ENCODE results near the gene DNAJB4.
"Not testable (repeated sequence)": the region's sequence is repeated elsewhere in the genome, so short reads cannot be mapped to it uniquely, and the experiment has no call there.

The DNAJB4 gene

DNA sequence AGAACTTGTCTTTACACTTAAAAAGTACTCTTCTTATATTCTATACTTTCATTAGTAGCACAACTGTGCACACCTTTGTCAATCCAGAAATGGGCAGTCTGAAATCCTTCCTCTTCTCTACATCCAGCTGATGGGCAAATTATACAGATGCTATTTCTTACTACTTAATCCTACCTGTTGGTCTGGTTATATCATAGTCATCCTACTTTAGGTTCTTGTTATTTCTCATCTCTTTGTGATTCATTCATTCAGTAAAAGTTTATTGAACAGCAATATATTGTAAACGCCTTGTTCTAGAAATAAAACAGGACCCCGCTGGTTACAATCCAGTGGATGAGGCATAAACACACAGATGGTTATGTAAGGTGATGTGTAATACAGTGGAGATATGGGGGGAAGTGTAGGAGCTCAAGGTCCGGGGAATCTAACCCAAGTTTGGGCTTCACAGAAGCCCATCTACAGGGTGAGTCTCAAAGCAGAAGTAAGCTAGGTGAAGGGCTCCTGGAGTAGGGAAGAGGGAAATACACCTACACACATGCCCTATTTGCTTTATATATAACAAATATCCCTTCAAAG is 14.0 kb upstream of the DNAJB4 start:
- DNase-seq (ENCODE audit: low read depth, low spot score), result no peak

DNA sequence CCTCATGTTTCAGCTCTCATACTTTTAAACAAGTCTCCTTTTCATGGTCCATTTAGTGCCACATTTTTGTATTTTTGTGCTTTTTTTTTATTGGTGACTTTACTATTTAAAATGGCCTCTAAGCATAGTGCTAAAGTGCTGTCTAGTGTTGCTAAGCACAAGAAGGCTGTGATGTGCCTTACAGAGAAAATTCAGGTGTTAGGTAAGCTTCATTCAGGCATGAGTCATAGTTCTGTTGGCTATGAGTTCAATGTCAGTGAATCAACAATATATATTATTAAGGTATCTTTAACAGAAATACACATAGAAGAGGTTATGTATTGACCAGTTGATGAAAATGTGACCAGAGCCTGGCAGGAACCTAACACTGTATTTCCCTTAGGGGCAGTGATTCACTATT is 13.1 kb upstream of the DNAJB4 start:
- DNase-seq (ENCODE audit: low read depth, low spot score), result no peak

DNA sequence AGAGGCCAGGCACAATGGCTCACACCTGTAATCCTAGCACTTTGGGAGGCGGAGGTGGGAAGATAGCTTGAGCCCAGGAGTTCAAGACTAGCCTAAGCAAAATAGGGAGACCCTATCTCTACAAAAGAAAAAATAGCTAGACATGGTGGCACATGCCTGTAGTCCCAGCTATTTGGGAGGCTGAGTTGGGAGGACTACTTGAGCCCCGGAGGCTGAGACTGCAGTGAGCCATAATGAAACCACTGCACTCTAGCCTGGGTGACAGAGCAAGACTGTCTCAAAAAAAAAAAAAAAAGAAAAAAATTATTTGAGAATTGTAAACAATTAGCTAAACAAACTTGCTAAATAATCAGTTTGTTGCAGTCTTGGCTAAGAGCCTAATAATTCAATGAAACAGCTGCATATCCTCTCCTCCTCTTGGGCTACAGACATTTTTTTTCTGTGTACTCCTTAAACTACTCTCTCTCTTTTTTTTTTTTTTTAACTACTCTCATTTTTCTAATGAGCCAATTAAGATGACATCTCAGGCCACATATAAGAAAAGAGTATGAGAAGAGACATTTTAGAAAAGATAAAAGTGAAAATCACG is 10.5 kb upstream of the DNAJB4 start:
- no peak for DNase-seq (ENCODE audit: low read depth, low spot score)

DNA sequence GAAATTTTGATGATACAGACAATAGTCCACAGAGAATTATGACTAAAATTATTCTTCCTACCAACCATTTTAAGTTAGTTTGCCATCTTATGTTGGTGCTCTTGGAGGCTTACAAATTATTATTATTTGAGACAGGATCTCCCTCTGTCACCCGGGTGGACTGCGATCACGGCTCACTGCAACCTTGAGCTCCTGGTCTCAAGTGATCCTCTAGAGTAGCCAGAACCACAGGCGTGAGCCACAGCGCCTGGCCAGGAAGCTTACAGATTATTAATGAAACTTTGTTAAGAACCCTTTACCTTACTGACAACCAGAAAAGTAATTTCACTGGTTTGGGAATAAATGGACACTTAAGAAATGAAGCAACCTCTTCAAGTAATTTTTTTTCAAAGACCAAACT is 8.0 kb upstream of the DNAJB4 start:
- DNase-seq (ENCODE audit: low read depth, low spot score), result no peak

DNA sequence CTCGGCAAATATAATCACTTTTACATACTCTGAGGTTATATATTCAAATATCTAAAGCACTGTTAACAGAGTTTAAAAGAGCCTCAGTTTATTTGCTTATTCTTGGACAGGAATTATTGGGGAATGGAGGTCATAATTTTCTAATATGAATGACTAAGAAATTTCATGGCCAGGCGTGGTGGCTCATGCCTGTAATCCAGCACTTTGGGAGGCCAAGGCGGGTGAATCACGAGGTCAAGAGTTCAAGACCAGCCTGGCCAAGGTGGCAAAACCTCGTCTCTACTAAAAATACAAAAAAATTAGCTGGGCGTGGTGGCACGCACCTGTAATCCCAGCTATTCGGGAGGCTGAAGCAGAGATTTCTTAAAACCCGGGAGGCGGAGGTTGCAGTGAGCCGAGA is 4.2 kb upstream of the DNAJB4 start:
- DNase-seq (ENCODE audit: low read depth, low spot score), result not testable (repeated sequence)

DNA sequence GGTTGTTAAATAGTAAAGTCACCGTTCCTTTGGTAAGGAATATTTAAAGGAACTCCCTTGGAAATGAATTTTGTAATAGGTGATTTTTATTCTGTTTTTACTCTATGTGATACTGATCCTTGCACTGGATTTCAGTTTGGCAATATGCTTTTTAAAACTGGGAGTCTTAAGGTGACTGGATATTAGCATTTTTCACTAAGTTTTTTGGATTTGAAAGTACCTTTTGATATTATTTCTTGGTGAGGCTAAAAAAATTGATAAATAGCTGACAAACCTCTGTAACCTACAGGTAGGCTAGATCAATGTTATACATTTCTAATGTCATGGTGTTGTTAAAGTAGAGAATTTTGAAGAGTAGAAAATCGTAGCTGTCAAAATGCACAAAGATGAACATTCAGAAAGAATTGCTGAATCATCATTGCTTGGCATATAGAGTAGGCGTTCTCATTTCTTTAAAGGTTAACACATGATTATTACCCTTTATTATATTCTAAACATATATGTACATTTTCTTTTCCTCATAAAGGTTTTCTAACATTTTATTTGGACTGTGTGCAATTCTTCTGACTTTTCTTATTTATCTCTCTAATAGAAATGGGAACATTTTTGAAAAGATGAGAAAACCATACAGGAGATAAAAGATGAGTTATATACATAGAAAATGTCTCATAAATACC is 1.5 kb upstream of the DNAJB4 start:
- no peak for DNase-seq (ENCODE audit: low read depth, low spot score)

DNA sequence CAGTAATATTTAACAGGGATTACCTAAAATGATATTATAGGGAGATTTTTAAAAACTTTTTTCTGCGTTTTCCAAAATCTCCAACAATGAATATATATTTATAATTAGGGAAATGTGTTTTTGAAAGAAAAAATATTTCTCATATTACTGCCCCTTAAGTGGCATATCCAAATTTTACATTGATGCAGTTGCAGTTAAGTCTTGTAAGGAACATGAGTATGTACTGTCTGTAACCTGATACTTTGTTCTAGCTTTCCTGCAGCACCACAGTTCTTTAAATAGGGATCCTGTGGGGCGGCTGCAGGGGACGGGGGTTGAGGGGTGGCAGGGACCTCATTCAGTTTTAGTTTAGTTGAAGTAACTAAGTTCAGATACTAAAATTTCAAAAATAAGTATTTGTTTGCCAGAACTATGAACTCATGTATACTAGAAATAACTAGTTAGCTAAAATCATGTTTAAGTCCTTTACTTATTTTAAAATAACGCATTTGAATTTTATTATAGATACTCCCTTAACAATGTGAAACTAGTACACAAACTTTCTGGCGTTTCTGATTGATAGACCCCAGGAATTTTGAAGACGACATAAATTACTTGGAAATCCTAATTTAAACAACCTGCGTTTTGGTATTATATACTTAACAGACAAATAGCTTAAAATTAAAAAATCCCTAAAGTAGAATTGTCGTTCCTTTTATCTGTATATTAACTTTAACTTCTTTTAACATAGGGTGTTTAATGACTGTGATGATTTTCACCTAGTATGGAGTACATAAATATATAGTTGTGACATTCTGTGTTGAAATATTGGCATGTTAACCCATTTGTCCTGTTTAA is 639 bp upstream of the DNAJB4 start:
- DNase-seq (ENCODE audit: low read depth, low spot score), result peak; percentile 71

DNA sequence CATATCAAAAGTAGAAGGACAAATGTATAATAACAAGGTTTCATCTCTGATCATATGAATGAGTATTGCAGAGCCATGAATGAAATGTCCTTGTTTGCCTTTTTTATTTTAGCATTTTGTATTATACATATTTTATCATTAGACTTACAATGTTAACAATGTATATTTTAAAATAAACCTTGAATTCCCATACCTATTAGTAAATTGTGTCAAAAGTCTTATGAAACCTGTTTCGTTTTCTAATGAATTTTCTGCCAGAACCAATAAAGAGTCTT is 646 bp downstream of the DNAJB4 start:
- DNase-seq (ENCODE audit: low read depth, low spot score), result no peak

DNA sequence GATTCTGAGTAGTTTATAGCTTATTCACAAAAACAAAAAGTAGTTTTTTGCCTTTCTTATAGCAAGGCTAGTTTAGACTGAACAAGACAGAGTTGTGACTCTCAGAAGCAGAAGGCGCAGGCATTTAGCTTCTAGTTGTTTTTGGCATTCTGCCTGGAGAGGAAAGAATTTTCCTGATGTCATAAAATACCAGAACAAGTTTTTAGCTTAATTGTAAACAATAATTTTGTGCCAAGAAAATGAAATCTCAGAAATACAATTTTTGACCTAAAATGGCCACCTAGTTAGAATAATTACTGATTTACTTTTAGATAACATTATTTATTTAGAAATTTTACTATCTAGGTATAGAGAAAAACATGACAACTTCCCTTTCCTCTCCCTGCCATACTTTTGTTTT is 1.0 kb downstream of the DNAJB4 start:
- DNase-seq (ENCODE audit: low read depth, low spot score), result peak; percentile 91

DNA sequence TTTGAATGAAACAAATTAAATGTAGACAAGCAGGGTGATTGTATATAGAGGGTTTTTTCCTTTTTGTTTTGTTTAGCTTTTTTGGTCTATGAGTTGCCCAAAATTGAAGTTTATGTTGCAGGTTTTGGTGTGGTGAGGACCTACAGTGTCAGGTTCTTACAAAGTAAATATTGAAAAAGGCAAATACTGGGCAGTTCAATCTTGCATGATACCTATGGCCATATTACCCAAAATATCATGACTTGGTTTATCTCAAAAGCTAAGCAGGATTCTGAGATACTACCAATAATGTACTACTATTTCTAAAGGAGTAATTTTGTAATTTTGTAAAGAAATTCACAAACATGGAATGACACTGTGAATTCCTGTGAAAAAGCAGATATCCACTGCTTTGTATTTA is 1.8 kb downstream of the DNAJB4 start:
- no peak for DNase-seq (ENCODE audit: low read depth, low spot score)

DNA sequence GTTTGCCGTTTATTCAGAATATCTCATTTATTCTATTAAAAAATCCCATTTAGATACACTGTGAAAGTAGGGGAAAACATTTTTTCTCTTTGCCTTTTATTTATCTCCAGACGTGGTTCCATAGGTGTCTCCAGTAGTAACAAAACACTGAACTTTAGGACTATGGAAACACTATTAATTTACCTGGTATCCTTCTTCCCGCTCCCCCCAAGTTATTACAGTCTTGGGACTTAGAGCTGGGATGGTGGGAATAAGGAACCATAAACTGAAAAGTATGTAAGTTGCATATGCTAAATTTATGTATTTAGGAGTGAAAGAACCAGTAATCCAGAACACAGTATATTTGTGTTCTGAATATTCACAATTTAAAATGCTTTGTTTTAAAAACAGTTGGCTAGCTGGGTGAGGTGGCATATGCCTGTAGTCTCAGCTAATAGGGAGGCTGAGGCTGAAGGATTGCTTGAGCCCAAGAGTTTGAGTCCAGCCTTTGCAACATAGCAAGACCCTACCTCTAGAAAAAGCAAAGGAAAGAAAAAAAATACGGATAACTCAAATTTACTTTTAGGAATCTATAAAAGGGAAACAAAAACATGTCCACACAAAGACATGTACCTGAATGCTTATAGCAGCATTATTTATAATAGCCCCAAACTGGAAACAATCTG is 3.1 kb downstream of the DNAJB4 start:
- no peak for DNase-seq (ENCODE audit: low read depth, low spot score)

DNA sequence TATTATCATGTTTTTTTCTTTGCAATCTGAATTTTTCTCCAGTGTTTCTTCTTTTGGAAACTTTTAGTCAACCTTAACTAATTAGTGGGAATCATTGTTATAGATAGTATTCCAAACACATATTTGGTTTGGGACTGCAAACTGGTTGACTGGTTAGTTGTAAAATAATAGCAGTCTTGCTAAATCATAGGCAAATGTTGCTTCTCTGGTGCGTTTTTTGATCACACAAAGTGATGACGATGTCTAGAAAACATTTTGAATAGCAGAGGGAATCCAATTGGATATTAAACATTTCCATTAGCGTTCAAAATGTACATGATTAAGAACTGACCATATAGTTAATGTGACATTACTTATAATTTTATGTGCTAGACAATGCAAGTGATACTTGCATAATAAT is 4.5 kb downstream of the DNAJB4 start:
- DNase-seq (ENCODE audit: low read depth, low spot score), result no peak

DNA sequence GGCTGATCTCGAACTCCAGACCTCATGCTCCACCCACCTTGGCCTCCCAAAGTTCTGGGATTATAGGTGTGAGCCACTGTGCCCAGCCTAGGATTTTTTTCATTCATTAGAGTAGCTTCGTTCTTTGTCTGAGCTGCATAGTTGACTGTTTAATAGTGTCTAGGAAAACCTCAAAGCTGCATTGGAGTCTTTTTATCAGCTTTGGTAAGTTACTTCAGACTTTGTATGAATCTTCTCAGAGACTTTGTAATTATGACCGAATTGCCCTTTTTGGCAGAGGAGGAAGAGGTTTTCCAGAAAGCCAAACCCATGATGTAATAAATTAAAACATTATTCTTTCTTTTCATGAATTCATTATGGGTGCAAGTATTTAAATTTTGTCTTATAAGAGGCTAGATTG is 5.1 kb downstream of the DNAJB4 start:
- DNase-seq (ENCODE audit: low read depth, low spot score), result peak; percentile 57

DNA sequence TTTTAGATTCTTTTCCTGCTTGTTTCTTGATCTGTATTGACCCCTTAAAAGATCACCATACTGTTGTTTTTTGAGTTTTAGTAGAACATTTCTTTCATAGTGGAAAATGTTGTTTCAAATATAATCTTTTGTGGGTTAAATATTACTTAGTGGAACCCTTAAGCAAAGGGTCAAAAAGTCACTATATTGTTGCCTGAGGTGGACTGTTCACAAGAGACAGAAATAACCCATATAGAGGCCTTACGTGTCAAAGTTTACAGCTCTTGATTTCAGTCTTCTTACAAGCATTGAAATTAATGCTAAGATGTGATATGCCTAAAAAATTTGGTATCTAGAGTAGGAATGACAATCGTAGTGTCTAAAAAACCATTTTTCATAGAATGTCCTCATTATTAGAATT is 6.3 kb downstream of the DNAJB4 start:
- DNase-seq (ENCODE audit: low read depth, low spot score), result no peak

DNA sequence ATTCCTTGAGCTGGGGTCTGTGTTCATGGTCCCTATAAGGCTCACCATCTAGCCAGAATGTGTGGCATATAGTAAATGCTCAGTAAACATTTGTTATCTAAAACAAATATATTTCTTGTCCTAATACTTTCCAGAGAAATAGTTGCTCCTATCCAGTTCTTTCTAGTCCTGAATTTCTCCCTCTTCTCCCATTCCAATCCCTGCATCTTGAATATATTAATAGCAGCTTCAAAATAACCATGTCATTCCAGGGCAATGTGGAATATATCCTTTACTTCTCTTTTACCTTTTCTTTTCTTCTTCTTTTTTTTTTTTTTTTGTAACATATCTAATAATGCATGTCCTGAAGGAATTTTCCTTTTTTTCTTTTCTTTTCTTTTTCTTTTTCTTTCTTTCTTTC is 10.4 kb downstream of the DNAJB4 start:
- DNase-seq (ENCODE audit: low read depth, low spot score), result no peak

DNA sequence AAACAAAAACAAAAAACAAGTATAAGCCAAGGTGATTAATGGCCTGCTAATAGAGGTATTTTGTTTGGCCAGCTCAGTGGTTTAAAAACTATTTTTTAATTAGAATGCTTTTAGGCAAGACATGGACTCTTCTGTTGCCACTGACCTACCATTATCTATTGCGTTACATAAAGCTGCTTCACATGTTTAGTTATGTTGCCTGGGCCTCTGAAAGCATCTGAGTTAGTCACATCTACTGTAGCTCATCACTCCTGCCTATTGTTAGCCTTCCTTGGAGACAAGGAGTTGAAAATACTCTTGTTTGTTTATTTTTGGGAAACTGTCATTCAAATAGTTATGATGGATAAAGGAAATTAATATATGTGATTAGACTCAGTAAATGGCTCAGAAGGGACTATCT is 14.3 kb downstream of the DNAJB4 start:
- DNase-seq (ENCODE audit: low read depth, low spot score), result no peak

DNA sequence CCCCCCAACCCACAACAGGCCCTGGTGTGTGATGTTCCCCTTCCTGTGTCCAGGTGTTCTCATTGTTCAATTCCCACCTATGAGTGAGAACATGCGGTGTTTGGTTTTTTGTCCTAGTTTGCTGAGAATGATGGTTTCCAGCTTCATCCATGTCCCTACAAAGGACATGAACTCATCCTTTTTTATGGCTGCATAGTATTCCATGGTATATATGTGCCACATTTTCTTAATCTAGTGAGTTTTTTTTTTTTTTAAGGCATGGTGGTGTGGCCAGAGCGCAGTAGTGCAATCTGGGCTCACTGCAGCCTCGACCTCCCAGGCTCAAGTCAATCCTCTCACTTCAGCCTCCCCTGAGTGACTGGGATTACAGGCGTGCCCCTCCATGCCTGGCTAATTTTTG is 16.4 kb downstream of the DNAJB4 start:
- DNase-seq (ENCODE audit: low read depth, low spot score), result not testable (repeated sequence)

DNA sequence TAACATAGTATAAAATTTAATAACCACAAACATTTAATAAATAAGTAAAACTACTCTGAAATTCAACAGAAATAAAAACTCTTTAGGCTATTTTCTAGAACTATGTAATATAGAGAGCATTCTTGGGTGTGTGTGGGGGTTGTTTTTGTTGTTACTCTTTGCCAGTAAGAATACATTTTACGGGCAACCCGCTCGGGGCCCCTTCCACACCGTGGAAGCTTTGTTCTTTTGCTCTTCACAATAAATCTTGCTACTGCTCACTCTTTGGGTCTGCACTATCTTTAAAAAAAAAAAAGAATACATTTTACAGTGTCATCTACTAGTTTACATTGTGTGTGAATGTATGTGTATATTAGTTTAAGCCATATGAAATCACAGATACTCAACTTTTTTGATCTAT is 25.1 kb downstream of the DNAJB4 start:
- no peak for DNase-seq (ENCODE audit: low read depth, low spot score)

DNA sequence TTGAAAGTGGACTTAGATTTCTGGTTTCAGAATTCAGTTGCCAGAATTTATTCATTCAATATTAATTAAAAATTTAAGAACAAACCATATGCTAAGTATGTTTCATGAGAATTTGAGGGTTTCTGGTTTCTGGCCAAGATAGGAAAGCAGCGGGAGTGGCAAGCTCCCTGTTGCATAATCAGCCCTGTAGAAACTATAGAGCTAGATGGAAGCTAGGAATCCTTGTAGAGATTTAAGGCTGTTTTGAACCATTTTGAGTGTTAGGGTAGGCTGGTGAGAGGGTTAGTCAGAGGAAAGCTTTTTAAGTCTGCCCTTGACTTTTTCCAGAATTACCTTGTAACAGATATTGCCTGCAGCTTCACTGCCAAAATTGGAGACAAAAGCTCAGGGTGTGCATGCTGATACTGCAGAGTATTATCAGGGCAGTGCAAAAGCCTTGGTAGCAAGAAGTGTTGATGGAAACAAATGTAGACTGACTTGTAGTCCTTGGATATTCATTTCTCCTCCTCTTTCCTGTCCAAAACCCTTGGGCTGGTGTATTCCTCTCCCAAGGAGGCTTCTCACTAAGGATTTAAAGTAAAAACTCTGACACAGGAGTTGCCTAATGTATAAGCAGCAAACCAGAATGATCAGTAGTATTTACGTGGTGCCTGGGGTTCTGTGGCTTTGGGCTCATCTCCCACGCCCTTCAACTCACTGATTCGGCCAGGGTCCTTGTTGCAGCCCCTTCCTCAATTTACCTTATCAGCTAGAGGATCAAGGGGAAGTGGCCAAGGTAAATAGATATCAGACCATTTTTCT is 28.5 kb downstream of the DNAJB4 start:
- DNase-seq (ENCODE audit: low read depth, low spot score), result no peak

DNA sequence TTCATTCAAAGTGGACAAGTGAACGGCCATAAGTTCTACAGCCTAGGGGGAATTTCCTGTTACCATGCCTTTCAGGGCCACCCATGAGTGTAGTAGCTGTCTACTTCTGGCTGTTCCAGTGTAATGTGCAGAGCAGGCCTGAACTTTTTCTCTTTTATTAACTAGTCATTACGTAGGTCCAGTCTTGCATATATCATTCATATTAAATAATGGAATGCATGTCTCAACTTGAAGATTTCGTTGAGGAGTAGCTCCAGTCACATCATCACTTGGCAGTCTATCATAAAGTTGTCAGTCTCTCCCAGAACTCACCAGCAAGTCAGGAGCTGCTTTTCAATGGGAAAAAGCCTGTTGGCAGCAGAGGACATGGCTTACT is 29.0 kb downstream of the DNAJB4 start:
- DNase-seq (ENCODE audit: low read depth, low spot score), result no peak

DNA sequence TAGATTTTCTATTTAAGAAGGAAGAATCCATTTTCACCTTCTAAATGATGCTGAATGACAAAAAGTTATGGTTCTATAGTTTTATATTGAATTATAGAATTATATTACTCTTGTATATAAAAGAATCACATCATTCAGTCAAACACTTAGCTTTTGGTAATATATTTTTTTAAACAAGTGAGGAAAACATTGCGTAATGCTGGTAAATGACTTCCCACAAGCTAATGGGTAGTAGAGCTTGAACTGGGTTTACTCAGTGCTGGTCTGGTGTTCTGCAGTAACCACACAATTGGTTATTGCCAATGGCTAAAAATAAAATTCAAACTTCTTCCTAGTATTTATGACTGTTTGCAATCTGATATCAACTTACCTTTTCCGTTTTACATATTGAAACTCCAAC is 30.4 kb downstream of the DNAJB4 start:
- DNase-seq (ENCODE audit: low read depth, low spot score), result no peak

DNA sequence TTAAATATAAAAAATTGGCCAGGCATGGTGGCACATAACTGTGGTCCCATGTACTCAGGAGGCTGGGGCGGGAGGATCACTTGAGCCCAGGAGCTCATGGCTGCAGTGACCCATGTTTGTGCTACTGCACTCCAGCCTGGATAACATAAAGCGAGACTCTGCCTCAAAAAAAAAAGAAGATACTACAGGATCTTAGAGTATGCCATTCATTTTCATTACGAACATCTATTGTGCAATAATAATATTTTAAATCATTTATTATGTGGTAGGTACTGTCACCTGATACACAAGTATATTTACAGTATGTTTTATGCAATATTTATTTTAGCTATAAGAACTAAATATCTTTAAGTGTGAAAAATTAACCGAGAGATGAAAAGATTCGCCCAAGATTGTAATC is 31.7 kb downstream of the DNAJB4 start:
- no peak for DNase-seq (ENCODE audit: low read depth, low spot score)

Data from astrocyte of the hippocampus (primary cell).